HCT116 (cell line): ENCODE measurements around the gene OR10A7. TPM values are rescaled to one million over a fixed set of nuclear protein-coding genes. Genes with fewer than 3 reads are reported as not detected.

Source experiments
- ATAC-seq: fragments of 200-7000 bp; cut with Tn5 transposase; 2 replicates; pipeline ENCODE4 v1.9.1; 2020; ENCODE audit warnings: mild to moderate bottlenecking, moderate library complexity
- BruUV-seq: library from RNA; stranded (reverse); fragments of 400-500 nt; replicated peaks from 2 replicates; lab custom pipeline; 2021; lab: Mats Ljungman, UMichigan
- CTCF ChIA-PET: fragments of 300-600 bp; sonication (Branson Sonifier 250); formaldehyde crosslinking; loops from one replicate; lab custom pipeline; 2021; ENCODE audit warnings: antibody characterized with exemption; lab: Charles Lee
- POLR2A ChIA-PET: fragments of 300-600, 350-600 bp; sonication (Branson Sonifier 250); formaldehyde crosslinking; loops from one replicate; lab custom pipeline; 2021; ENCODE audit warnings: antibody characterized with exemption; lab: Charles Lee
- RAD21 ChIA-PET, 2 experiments: fragments of 300-600 bp; sonication (Branson Sonifier 250); formaldehyde crosslinking; loops; one replicate each; lab custom pipeline; 2023; ENCODE audit warnings: low total read pairs in 2 of 2; ENCODE audit not compliant: uncharacterized antibody in 2 of 2, unreplicated experiment in 2 of 2, low non-redundant PET in 1 of 2; lab: Charles Lee
- DNase-seq: peaks from one replicate; pipeline ENCODE4 v3.0.0-alpha.2; 2010; ENCODE audit warnings: low read depth, low spot score
- H2AFZ ChIP-seq: fragments of 200-600 bp; shearing (Covaris generic), sonication (generic); 2 replicates; pipeline ENCODE4 v1.6.1; 2017; ENCODE audit warnings: low read depth, mixed run types, mixed read lengths, antibody characterized with exemption, low read length; ENCODE audit not compliant: poor library complexity, severe bottlenecking
- H3K27ac ChIP-seq: 2 replicates; pipeline ENCODE4 v1.5.1; 2012; ENCODE audit warnings: low read depth, low read length
- H3K27me3 ChIP-seq: fragments of 200-600 bp; sonication (generic); 2 replicates; pipeline ENCODE4 v1.6.1; 2016; ENCODE audit warnings: mixed run types, low read length, mixed read lengths; ENCODE audit not compliant: insufficient read depth
- H3K36me3 ChIP-seq, 2 experiments: fragments of 200-500 bp in 1 of 2; fragments of 200-600 bp in 1 of 2; sonication (Bioruptor generic) in 1 of 2; sonication (generic) in 1 of 2; 2 replicates each; pipeline versions ENCODE4 v1.5.1 to v1.6.1; 2014 to 2016; ENCODE audit warnings: low read length in 2 of 2, inconsistent platforms in 1 of 2, mixed read lengths in 1 of 2, mixed run types in 1 of 2; ENCODE audit not compliant: insufficient read depth in 2 of 2, control insufficient read depth in 1 of 2
- H3K4me1 ChIP-seq, 2 experiments: fragments of 200-600 bp in 1 of 2; sonication (generic) in 1 of 2; 2 replicates each; pipeline versions ENCODE4 v1.5.1 to v1.6.1; 2012 to 2017; ENCODE audit warnings: low read length in 2 of 2, inconsistent platforms in 1 of 2, mild to moderate bottlenecking in 1 of 2, mixed read lengths in 1 of 2, mixed run types in 1 of 2, moderate library complexity in 1 of 2; ENCODE audit not compliant: insufficient read depth in 2 of 2, control insufficient read depth in 1 of 2
- H3K4me2 ChIP-seq: fragments of 200-600 bp; sonication (generic); 2 replicates; pipeline ENCODE4 v1.6.1; 2017; ENCODE audit warnings: mixed run types, low read length, mixed read lengths
- H3K4me3 ChIP-seq, 2 experiments: fragments of 200-600 bp in 1 of 2; sonication (generic) in 1 of 2; replicated peaks in 1 of 2; 2 replicates each; pipeline ENCODE4 v1.5.1; 2011 to 2016; ENCODE audit warnings: low read length in 2 of 2, control low read depth in 1 of 2, low read depth in 1 of 2, mild to moderate bottlenecking in 1 of 2, mixed read lengths in 1 of 2, mixed run types in 1 of 2
- H3K79me2 ChIP-seq: fragments of 200-600 bp; sonication (generic); 2 replicates; pipeline ENCODE4 v1.6.1; 2017; ENCODE audit warnings: mild to moderate bottlenecking, mixed run types, low read length, moderate library complexity, mixed read lengths; ENCODE audit not compliant: insufficient read depth
- H3K9ac ChIP-seq: fragments of 200-600 bp; sonication (generic); 2 replicates; pipeline ENCODE4 v1.6.1; 2016; ENCODE audit warnings: low read length, mixed read lengths
- H3K9me2 ChIP-seq: fragments of 200-600 bp; sonication (generic), shearing (Covaris generic); 2 replicates; pipeline ENCODE4 v1.6.1; 2017; ENCODE audit warnings: mixed run types, mild to moderate bottlenecking, moderate library complexity; ENCODE audit not compliant: insufficient read depth
- H3K9me3 ChIP-seq, 2 experiments: fragments of 200-500 bp in 1 of 2; fragments of 200-600 bp in 1 of 2; sonication (Bioruptor generic) in 1 of 2; sonication (generic) in 1 of 2; 2 replicates each; pipeline ENCODE4 v1.6.1; 2014 to 2017; ENCODE audit warnings: low read length in 2 of 2, mixed read lengths in 2 of 2, inconsistent platforms in 1 of 2, low read depth in 1 of 2, mild to moderate bottlenecking in 1 of 2, mixed run types in 1 of 2, moderate library complexity in 1 of 2; ENCODE audit not compliant: control insufficient read depth in 1 of 2, insufficient read depth in 1 of 2
- H4K20me1 ChIP-seq: fragments of 200-600 bp; sonication (generic), shearing (Covaris generic); 2 replicates; pipeline ENCODE4 v1.6.1; 2017; ENCODE audit warnings: mixed run types, mild to moderate bottlenecking, moderate library complexity; ENCODE audit not compliant: insufficient read depth
- CBX3 ChIP-seq: IDR thresholded peaks from 2 replicates; pipeline ENCODE4 v1.6.1; 2012; ENCODE audit warnings: low read depth
- CTCF ChIP-seq, 3 experiments: fragments of 200-600 bp in 1 of 3; sonication (generic) in 1 of 3; IDR thresholded peaks in 2 of 3; conservative IDR thresholded peaks in 1 of 3; 2 replicates each; pipeline ENCODE4 v1.5.1; 2012 to 2017; ENCODE audit warnings: low read depth in 2 of 3, low read length in 2 of 3, antibody characterized with exemption in 1 of 3, borderline replicate concordance in 1 of 3, control low read depth in 1 of 3, mild to moderate bottlenecking in 1 of 3, mixed read lengths in 1 of 3, mixed run types in 1 of 3, moderate library complexity in 1 of 3; ENCODE audit not compliant: insufficient read depth in 1 of 3
- EGR1 ChIP-seq: IDR thresholded peaks from 2 replicates; pipeline ENCODE4 v1.6.1; 2012; ENCODE audit warnings: low read depth
- ELF1 ChIP-seq: IDR thresholded peaks from 2 replicates; pipeline ENCODE4 v1.6.1; 2012; ENCODE audit warnings: low read depth, borderline replicate concordance
- EZH2 ChIP-seq: fragments of 200-600 bp; sonication (generic); IDR thresholded peaks from 2 replicates; pipeline ENCODE4 v1.6.1; 2017; ENCODE audit warnings: antibody characterized with exemption, mixed run types
- EZH2phosphoT487 ChIP-seq: fragments of 200-600 bp; IDR thresholded peaks from 2 replicates; pipeline ENCODE4 v1.6.1; 2018; ENCODE audit warnings: antibody characterized with exemption, borderline replicate concordance
- FOSL1 ChIP-seq: IDR thresholded peaks from 2 replicates; pipeline ENCODE4 v1.6.1; 2012; ENCODE audit warnings: low read depth
- POLR2AphosphoS5 ChIP-seq: IDR thresholded peaks from 2 replicates; pipeline ENCODE4 v1.6.1; 2011; ENCODE audit warnings: mild to moderate bottlenecking, low read depth, low read length, moderate library complexity
- SIN3A ChIP-seq: IDR thresholded peaks from 2 replicates; pipeline ENCODE4 v1.6.1; 2012; ENCODE audit warnings: low read depth
- SP1 ChIP-seq: IDR thresholded peaks from 2 replicates; pipeline ENCODE4 v1.6.1; 2012; ENCODE audit warnings: low read depth
- SRF ChIP-seq: IDR thresholded peaks from 2 replicates; pipeline ENCODE4 v1.6.1; 2012; ENCODE audit warnings: low read depth
- TCF7L2 ChIP-seq: IDR thresholded peaks from 2 replicates; pipeline ENCODE4 v1.7.0; 2011; ENCODE audit warnings: borderline replicate concordance, inconsistent platforms; ENCODE audit not compliant: insufficient read depth, insufficient read length; ENCODE audit errors: extremely low read depth
- YY1 ChIP-seq: IDR thresholded peaks from 2 replicates; pipeline ENCODE4 v1.6.1; 2011; ENCODE audit warnings: low read length, low read depth, moderate library complexity, mild to moderate bottlenecking; ENCODE audit not compliant: insufficient replicate concordance; ENCODE audit errors: extremely low read depth
- ZBTB33 ChIP-seq: IDR thresholded peaks from 2 replicates; pipeline ENCODE4 v1.6.1; 2011; ENCODE audit warnings: mild to moderate bottlenecking, low read length, moderate library complexity; ENCODE audit not compliant: insufficient replicate concordance; ENCODE audit errors: extremely low read depth
- ZFX ChIP-seq: fragments of 450-650 bp; IDR thresholded peaks from 2 replicates; pipeline ENCODE4 v1.6.1; 2017
- ZNF274 ChIP-seq: fragments of 200-500 bp; sonication (Bioruptor generic); IDR thresholded peaks from 2 replicates; pipeline ENCODE4 v1.6.1; 2014; ENCODE audit warnings: mild to moderate bottlenecking, low read depth, low read length, inconsistent platforms
- intact Hi-C: fragments of 100-400 bp; cut with micrococcal nuclease; formaldehyde crosslinking; loops from 2 replicates; pipeline ENCODE4 v1.10.0; 2022
- total RNA-seq: library from RNA; stranded (reverse); gene quantifications from one replicate; pipeline ENCODE4 v1.2.1, GENCODE V29; 2021; ENCODE audit not compliant: unreplicated experiment
- TF ChIP-seq, protein P1 (sequence below): IDR thresholded peaks from 2 replicates; pipeline ENCODE4 v1.6.1; 2012; ENCODE audit warnings: low read depth
- TF ChIP-seq, protein P2 (sequence below): IDR thresholded peaks from 2 replicates; pipeline ENCODE4 v1.6.1; 2012
- TF ChIP-seq, protein P3 (sequence below): IDR thresholded peaks from 2 replicates; pipeline ENCODE4 v1.6.1; 2012

The OR10A7 gene
- total RNA-seq, 1 experiment from 2014 or later = not detected

DNA sequence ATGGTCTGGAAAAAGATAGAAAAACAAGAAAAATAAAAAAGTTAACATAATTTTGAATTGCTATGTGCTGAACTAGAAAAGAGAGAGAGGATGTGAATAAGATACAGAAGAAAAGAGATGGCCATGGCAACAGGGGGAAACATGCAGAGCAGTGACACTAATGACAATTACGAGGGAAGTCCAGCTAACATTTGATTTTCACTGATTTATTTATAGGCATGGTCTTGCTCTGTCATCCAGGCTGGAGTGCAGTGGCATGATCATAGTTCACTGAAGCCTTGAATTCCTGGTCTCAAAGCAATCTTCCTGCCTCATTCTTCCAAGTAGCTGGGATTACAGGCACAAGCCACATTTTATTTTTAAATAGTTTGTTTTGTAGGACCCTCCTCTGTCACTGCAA lies 25.3 kb downstream of the OR10A7 start:
- no peak for ATAC-seq
- POLR2A ChIA-PET = no interaction called here
- TF ChIP-seq, protein P1, sequence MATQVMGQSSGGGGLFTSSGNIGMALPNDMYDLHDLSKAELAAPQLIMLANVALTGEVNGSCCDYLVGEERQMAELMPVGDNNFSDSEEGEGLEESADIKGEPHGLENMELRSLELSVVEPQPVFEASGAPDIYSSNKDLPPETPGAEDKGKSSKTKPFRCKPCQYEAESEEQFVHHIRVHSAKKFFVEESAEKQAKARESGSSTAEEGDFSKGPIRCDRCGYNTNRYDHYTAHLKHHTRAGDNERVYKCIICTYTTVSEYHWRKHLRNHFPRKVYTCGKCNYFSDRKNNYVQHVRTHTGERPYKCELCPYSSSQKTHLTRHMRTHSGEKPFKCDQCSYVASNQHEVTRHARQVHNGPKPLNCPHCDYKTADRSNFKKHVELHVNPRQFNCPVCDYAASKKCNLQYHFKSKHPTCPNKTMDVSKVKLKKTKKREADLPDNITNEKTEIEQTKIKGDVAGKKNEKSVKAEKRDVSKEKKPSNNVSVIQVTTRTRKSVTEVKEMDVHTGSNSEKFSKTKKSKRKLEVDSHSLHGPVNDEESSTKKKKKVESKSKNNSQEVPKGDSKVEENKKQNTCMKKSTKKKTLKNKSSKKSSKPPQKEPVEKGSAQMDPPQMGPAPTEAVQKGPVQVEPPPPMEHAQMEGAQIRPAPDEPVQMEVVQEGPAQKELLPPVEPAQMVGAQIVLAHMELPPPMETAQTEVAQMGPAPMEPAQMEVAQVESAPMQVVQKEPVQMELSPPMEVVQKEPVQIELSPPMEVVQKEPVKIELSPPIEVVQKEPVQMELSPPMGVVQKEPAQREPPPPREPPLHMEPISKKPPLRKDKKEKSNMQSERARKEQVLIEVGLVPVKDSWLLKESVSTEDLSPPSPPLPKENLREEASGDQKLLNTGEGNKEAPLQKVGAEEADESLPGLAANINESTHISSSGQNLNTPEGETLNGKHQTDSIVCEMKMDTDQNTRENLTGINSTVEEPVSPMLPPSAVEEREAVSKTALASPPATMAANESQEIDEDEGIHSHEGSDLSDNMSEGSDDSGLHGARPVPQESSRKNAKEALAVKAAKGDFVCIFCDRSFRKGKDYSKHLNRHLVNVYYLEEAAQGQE = no peak
- TF ChIP-seq EZH2 (no peak), ZFX (no peak), CBX3 (no peak), TCF7L2 (no peak), ZNF274 (no peak), ELF1 (no peak), SP1 (no peak), SIN3A (no peak), FOSL1 (no peak), CTCF (IDR thresholded peaks at IDR 0.05 in 2 of 3, conservative IDR thresholded peaks at IDR 0.05 in 1 of 3; ENCODE audit: borderline replicate concordance in 1 of 3, insufficient read depth in 1 of 3, low read depth in 2 of 3, low read length in 2 of 3) (no peak), YY1 (no peak), ZBTB33 (no peak), EGR1 (no peak), EZH2phosphoT487 (no peak), POLR2AphosphoS5 (no peak), SRF (no peak)
- TF ChIP-seq, protein P2, sequence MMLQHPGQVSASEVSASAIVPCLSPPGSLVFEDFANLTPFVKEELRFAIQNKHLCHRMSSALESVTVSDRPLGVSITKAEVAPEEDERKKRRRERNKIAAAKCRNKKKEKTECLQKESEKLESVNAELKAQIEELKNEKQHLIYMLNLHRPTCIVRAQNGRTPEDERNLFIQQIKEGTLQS = no peak
- TF ChIP-seq, protein P3, sequence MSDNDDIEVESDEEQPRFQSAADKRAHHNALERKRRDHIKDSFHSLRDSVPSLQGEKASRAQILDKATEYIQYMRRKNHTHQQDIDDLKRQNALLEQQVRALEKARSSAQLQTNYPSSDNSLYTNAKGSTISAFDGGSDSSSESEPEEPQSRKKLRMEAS = no peak
- RAD21 ChIA-PET = no interaction called here
- no peaks in the 10 kb centered on the region for H3K36me3 ChIP-seq
- no peaks in the 10 kb centered on the region for H3K9me3 ChIP-seq
- no peak overlapping the region for H2AFZ ChIP-seq
- H3K27me3 ChIP-seq = peaks cover 18% of the 10 kb centered on the region
- H3K9me2 ChIP-seq = no peaks in the 10 kb centered on the region
- BruUV-seq = no TSS peak
- H3K9ac ChIP-seq = no peak overlapping the region
- no peaks in the 10 kb centered on the region for H3K79me2 ChIP-seq
- no peak overlapping the region for H3K27ac ChIP-seq
- no peaks in the 10 kb centered on the region for H4K20me1 ChIP-seq
- no peak for DNase-seq
- intact Hi-C loops = no loop called here
- H3K4me2 ChIP-seq = no peak overlapping the region
- CTCF ChIA-PET = no interaction called here
- H3K4me1 ChIP-seq = no peaks in the 10 kb centered on the region
- H3K4me3 ChIP-seq = no peak overlapping the region
